DND-41 (cell line): ENCODE data around the gene SIL1.

ENCODE experiments used
- ATAC-seq: fragments of 200-7000 bp; cut with Tn5 transposase; 3 replicates; pipeline ENCODE4 v1.9.1; 2021; ENCODE audit warnings: low read depth; ENCODE audit not compliant: insufficient read depth
- DNase-seq: peaks from one replicate; pipeline ENCODE4 v3.0.0-alpha.2; 2020
- H2AFZ ChIP-seq: 2 replicates; pipeline ENCODE4 v1.6.0; 2012; ENCODE audit warnings: low read depth, low read length
- H3K27ac ChIP-seq: 2 replicates; pipeline ENCODE4 v1.5.1; 2012; ENCODE audit warnings: low read length, inconsistent platforms
- H3K27me3 ChIP-seq: fragments of 200-600 bp; sonication (generic); 2 replicates; pipeline ENCODE4 v1.6.0; 2012; ENCODE audit warnings: low read length, mild to moderate bottlenecking, inconsistent platforms; ENCODE audit not compliant: insufficient read depth, poor library complexity
- H3K36me3 ChIP-seq: 2 replicates; pipeline ENCODE4 v1.5.1; 2012; ENCODE audit warnings: low read length, inconsistent platforms; ENCODE audit not compliant: insufficient read depth
- H3K4me1 ChIP-seq: 2 replicates; pipeline ENCODE4 v1.5.1; 2012; ENCODE audit warnings: mild to moderate bottlenecking, low read length; ENCODE audit not compliant: insufficient read depth
- H3K4me2 ChIP-seq: 2 replicates; pipeline ENCODE4 v1.6.0; 2012; ENCODE audit warnings: mild to moderate bottlenecking, moderate library complexity, low read length, inconsistent platforms; ENCODE audit not compliant: insufficient read depth
- H3K4me3 ChIP-seq, 2 experiments: fragments of 200-600 bp in 1 of 2; shearing (Covaris generic) in 1 of 2; 2 replicates each; pipeline ENCODE4 v1.5.1; 2012 to 2016; ENCODE audit warnings: inconsistent platforms in 2 of 2, low read length in 2 of 2, mild to moderate bottlenecking in 2 of 2, low read depth in 1 of 2, moderate library complexity in 1 of 2
- H3K79me2 ChIP-seq: 2 replicates; pipeline ENCODE4 v1.6.0; 2012; ENCODE audit warnings: low read length, inconsistent platforms; ENCODE audit not compliant: insufficient read depth
- H3K9ac ChIP-seq: 2 replicates; pipeline ENCODE4 v1.6.0; 2012; ENCODE audit warnings: low read depth, mild to moderate bottlenecking, inconsistent platforms, low read length, moderate library complexity
- H3K9me3 ChIP-seq: 2 replicates; pipeline ENCODE4 v1.5.1; 2012; ENCODE audit warnings: low read length, moderate library complexity, mild to moderate bottlenecking, inconsistent platforms; ENCODE audit not compliant: insufficient read depth, severe bottlenecking
- H4K20me1 ChIP-seq: 2 replicates; pipeline ENCODE4 v1.6.0; 2012; ENCODE audit warnings: low read length; ENCODE audit not compliant: insufficient read depth
- CTCF ChIP-seq: IDR thresholded peaks from 2 replicates; pipeline ENCODE4 v1.5.1; 2012; ENCODE audit warnings: borderline replicate concordance, low read length, moderate library complexity, mild to moderate bottlenecking; ENCODE audit not compliant: poor library complexity, severe bottlenecking; ENCODE audit errors: extremely low read depth
- EZH2 ChIP-seq: IDR thresholded peaks from 3 replicates; pipeline ENCODE4 v1.6.1; 2012; ENCODE audit warnings: borderline replicate concordance, low read depth, mild to moderate bottlenecking, moderate library complexity, low read length, inconsistent platforms; ENCODE audit not compliant: severe bottlenecking

Gene SIL1

GRCh38 chr5:138898299-138898698, 299.9 kb downstream of the SIL1 start:
- Histone ChIP-seq H3K27ac (no peak overlapping the region), H4K20me1 (no peaks in the 10 kb centered on the region), H3K9me3 (no peaks in the 10 kb centered on the region), H3K9ac (no peak overlapping the region), H3K4me2 (no peak overlapping the region), H3K4me3 (no peak overlapping the region), H2AFZ (no peak overlapping the region), H3K79me2 (no peaks in the 10 kb centered on the region), H3K4me1 (peaks cover 22% of the 10 kb centered on the region), H3K27me3 (no peaks in the 10 kb centered on the region), H3K36me3 (no peaks in the 10 kb centered on the region)
- no peak for DNase-seq
- TF ChIP-seq CTCF (no peak), EZH2 (no peak)
- ATAC-seq = no peak
